PC-9 (cell line): Measurements from ENCODE around the gene CCDC69. TPM values are rescaled to one million over a fixed set of nuclear protein-coding genes. Genes with fewer than 3 reads are reported as not detected.
"Not testable (repeated sequence)": the region's sequence is repeated elsewhere in the genome, so short reads cannot be mapped to it uniquely, and the experiment has no call there.

Experiments used
- BruUV-seq: library from RNA; stranded (reverse); fragments of 400-500 nt; replicated peaks from 2 replicates; lab custom pipeline; 2021; lab: Mats Ljungman, UMichigan
- CTCF ChIA-PET: fragments of 300-600 bp; sonication (Branson Sonifier 250); formaldehyde crosslinking; loops from one replicate; lab custom pipeline; 2022; ENCODE audit warnings: antibody characterized with exemption; lab: Charles Lee
- POLR2A ChIA-PET: fragments of 300-600 bp; sonication (Branson Sonifier 250); formaldehyde crosslinking; loops from one replicate; lab custom pipeline; 2022; ENCODE audit warnings: antibody characterized with exemption; ENCODE audit not compliant: unreplicated experiment; lab: Charles Lee
- DNase-seq, 2 experiments: peaks; one replicate each; pipeline versions ENCODE4 v3.0.0 to v3.0.0-alpha.2; 2015 to 2022; ENCODE audit warnings: mixed read lengths in 1 of 2
- H2AFZ ChIP-seq: fragments of 200-600 bp; sonication (generic); 2 replicates; pipeline ENCODE4 v1.8.1; 2017; ENCODE audit warnings: antibody characterized with exemption
- H3F3A ChIP-seq: fragments of 200-600 bp; sonication (generic); 2 replicates; pipeline ENCODE4 v1.8.1; 2017; ENCODE audit warnings: antibody characterized with exemption, mild to moderate bottlenecking, low read depth; ENCODE audit not compliant: insufficient read depth
- H3K27ac ChIP-seq: fragments of 200-600 bp; sonication (generic); 2 replicates; pipeline ENCODE4 v1.6.1; 2016; ENCODE audit warnings: mixed run types
- H3K27me3 ChIP-seq: fragments of 200-600 bp; sonication (generic); 2 replicates; pipeline ENCODE4 v1.6.1; 2016; ENCODE audit warnings: low read depth, mixed run types; ENCODE audit not compliant: insufficient read depth
- H3K36me3 ChIP-seq: fragments of 200-600 bp; sonication (generic); 2 replicates; pipeline ENCODE4 v1.6.1; 2016; ENCODE audit warnings: low read depth, mixed run types
- H3K4me1 ChIP-seq: fragments of 200-600 bp; sonication (generic); replicated peaks from 2 replicates; pipeline ENCODE4 v1.6.1; 2016; ENCODE audit warnings: mixed run types; ENCODE audit not compliant: insufficient read depth
- H3K4me2 ChIP-seq: fragments of 200-600 bp; sonication (generic); 2 replicates; pipeline ENCODE4 v1.6.1; 2017; ENCODE audit warnings: mixed run types
- H3K4me3 ChIP-seq: fragments of 200-600 bp; sonication (generic); 2 replicates; pipeline ENCODE4 v1.6.1; 2016; ENCODE audit warnings: mixed run types
- H3K79me2 ChIP-seq: fragments of 200-600 bp; sonication (generic); 2 replicates; pipeline ENCODE4 v1.6.1; 2017; ENCODE audit warnings: low read depth, mixed run types
- H3K9me2 ChIP-seq: fragments of 200-600 bp; sonication (generic); 2 replicates; pipeline ENCODE4 v1.8.1; 2017; ENCODE audit warnings: mild to moderate bottlenecking; ENCODE audit not compliant: insufficient read depth
- H3K9me3 ChIP-seq: fragments of 200-600 bp; sonication (generic); 2 replicates; pipeline ENCODE4 v1.8.1; 2016; ENCODE audit warnings: low read depth; ENCODE audit not compliant: insufficient read depth
- H4K20me1 ChIP-seq: fragments of 200-600 bp; sonication (generic); 2 replicates; pipeline ENCODE4 v1.8.1; 2017; ENCODE audit not compliant: insufficient read depth
- CTCF ChIP-seq: fragments of 200-600 bp; sonication (generic); conservative IDR thresholded peaks from 2 replicates; pipeline ENCODE4 v1.6.1; 2017; ENCODE audit warnings: mixed run types, antibody characterized with exemption, mild to moderate bottlenecking, moderate library complexity
- EZH2 ChIP-seq: fragments of 200-600 bp; sonication (generic); IDR thresholded peaks from 2 replicates; pipeline ENCODE4 v1.8.0; 2017; ENCODE audit warnings: antibody characterized with exemption, low read depth
- intact Hi-C: fragments of 100-400 bp; cut with micrococcal nuclease; formaldehyde crosslinking; loops from one replicate; pipeline ENCODE4 v1.10.0; 2022; ENCODE audit not compliant: unreplicated experiment
- total RNA-seq: library from RNA; stranded (reverse); gene quantifications from 2 replicates; pipeline ENCODE4 v1.2.3, GENCODE V29; 2021

CCDC69 gene
- total RNA-seq, 1 experiment from 2014 or later, result 0.50 TPM

DNA sequence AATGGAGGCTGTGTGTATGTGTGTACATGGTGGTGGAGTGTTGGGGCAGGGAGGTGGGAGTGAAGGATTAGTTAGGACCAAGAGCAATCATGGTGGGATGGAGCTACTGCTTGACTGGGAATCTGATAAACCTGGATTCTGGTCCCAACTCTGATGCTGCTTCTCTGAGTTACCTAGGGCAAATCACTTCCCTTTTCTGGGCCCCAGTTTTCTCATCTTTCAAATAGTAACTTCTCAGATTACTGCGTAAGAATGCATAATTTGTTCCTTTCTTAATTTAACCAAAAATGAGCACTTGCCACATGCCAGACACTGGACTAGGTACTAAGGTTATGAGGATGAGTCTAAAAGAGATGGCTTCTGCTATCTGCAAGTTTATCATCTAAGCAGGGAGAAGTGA lies 45.5 kb downstream of the CCDC69 start:
- intact Hi-C loops, result no loop called here
- no peaks in the 10 kb centered on the region for H3K9me3 ChIP-seq
- POLR2A ChIA-PET, result no interaction called here
- CTCF ChIA-PET, result no interaction called here
- H3K27me3 ChIP-seq, result peaks cover 6% of the 10 kb centered on the region; the same call in 1 of the 2 replicates
- H2AFZ ChIP-seq, result no peak overlapping the region
- H3K4me2 ChIP-seq, result no peak overlapping the region
- no peaks in the 10 kb centered on the region for H3K79me2 ChIP-seq
- no peaks in the 10 kb centered on the region for H3F3A ChIP-seq
- no peaks in the 10 kb centered on the region for H3K9me2 ChIP-seq
- DNase-seq, result no peak
- H4K20me1 ChIP-seq, result no peaks in the 10 kb centered on the region
- BruUV-seq, result no TSS peak
- H3K36me3 ChIP-seq, result no peaks in the 10 kb centered on the region
- no peak for TF ChIP-seq CTCF
- no peak for TF ChIP-seq EZH2
- no peak overlapping the region for H3K27ac ChIP-seq
- no peak overlapping the region for H3K4me3 ChIP-seq
- no peaks in the 10 kb centered on the region for H3K4me1 ChIP-seq

- H3F3A ChIP-seq, H3K9me3 ChIP-seq, CTCF ChIA-PET, H3K4me3 ChIP-seq, H3K36me3 ChIP-seq, H4K20me1 ChIP-seq, H3K9me2 ChIP-seq, BruUV-seq, H2AFZ ChIP-seq, H3K27ac ChIP-seq, intact Hi-C loops, H3K4me2 ChIP-seq, POLR2A ChIA-PET, H3K4me1 ChIP-seq, DNase-seq, H3K27me3 ChIP-seq, H3K79me2 ChIP-seq: not testable (repeated sequence)
These were observed 47.6 kb downstream of the CCDC69 start for GRCh38 chr5:151176268-151176667.

GRCh38 chr5:151174612-151175101 lies 49.2 kb downstream of the CCDC69 start:
- no peaks in the 10 kb centered on the region for H3K9me2 ChIP-seq
- H3K36me3 ChIP-seq, result no peaks in the 10 kb centered on the region
- ChIA-PET POLR2A (no interaction called here), CTCF (no interaction called here)
- peaks cover 6% of the 10 kb centered on the region; the same call in 1 of the 2 replicates for H3K27me3 ChIP-seq
- H3K27ac ChIP-seq, result no peak overlapping the region
- no TSS peak for BruUV-seq
- no peaks in the 10 kb centered on the region for H3F3A ChIP-seq
- no peaks in the 10 kb centered on the region for H3K9me3 ChIP-seq
- H3K4me1 ChIP-seq, result no peaks in the 10 kb centered on the region
- H4K20me1 ChIP-seq, result no peaks in the 10 kb centered on the region
- H3K4me2 ChIP-seq, result no peak overlapping the region
- H3K4me3 ChIP-seq, result no peak overlapping the region
- intact Hi-C loops, result no loop called here
- no peak for DNase-seq
- H2AFZ ChIP-seq, result no peak overlapping the region
- H3K79me2 ChIP-seq, result no peaks in the 10 kb centered on the region
- TF ChIP-seq CTCF (no peak), EZH2 (no peak)
